ENCODE data around the gene PCSK7.

Gene PCSK7

DNA sequence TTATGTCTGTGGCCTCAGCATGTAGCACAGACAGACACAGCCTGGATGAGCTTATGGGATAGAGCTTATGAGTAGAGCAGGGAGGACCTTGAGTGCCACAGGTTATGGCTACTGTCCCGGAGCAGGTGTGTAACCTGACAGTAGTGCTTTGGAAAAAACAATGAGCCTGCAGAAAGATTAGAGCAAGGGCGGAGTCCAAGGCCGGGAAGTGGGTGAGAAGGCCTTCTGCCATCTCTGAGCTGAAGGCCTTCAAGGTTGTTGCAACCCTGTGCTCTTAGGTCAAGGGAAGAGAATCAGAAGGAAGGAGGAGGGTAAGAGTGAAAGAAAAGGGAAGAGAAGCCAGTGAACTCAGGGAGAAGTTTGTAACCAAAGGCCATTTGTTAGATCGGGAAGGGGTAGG lies 36.6 kb downstream of the PCSK7 start:
- no peak for ATAC-seq
- TF ChIP-seq TCF4 (CRISPR knock-in tag; IDR thresholded peaks at IDR 0.05; ENCODE audit: borderline replicate concordance) (no peak), ESRRG (CRISPR knock-in tag; IDR thresholded peaks at IDR 0.05) (no peak), ISL1 (CRISPR knock-in tag; IDR thresholded peaks at IDR 0.05) (no peak), GLIS3 (CRISPR knock-in tag; IDR thresholded peaks at IDR 0.05) (no peak), ZFP30 (CRISPR knock-in tag; IDR thresholded peaks at IDR 0.05) (no peak), PPARA (CRISPR knock-in tag; IDR thresholded peaks at IDR 0.05; ENCODE audit: borderline replicate concordance) (no peak), ZNF70 (CRISPR knock-in tag; IDR thresholded peaks at IDR 0.05) (no peak), ZNF565 (CRISPR knock-in tag; conservative IDR thresholded peaks at IDR 0.05; ENCODE audit: low read depth) (no peak), ZC3H10 (CRISPR knock-in tag; IDR thresholded peaks at IDR 0.05) (no peak), BACH2 (CRISPR knock-in tag; IDR thresholded peaks at IDR 0.05; ENCODE audit: borderline replicate concordance) (no peak), TSHZ2 (CRISPR knock-in tag; IDR thresholded peaks at IDR 0.05) (no peak), ZNF8 (CRISPR knock-in tag; IDR thresholded peaks at IDR 0.05) (no peak), ZFP3 (CRISPR knock-in tag; IDR thresholded peaks at IDR 0.05) (no peak)
- TF ChIP-seq, protein P1, sequence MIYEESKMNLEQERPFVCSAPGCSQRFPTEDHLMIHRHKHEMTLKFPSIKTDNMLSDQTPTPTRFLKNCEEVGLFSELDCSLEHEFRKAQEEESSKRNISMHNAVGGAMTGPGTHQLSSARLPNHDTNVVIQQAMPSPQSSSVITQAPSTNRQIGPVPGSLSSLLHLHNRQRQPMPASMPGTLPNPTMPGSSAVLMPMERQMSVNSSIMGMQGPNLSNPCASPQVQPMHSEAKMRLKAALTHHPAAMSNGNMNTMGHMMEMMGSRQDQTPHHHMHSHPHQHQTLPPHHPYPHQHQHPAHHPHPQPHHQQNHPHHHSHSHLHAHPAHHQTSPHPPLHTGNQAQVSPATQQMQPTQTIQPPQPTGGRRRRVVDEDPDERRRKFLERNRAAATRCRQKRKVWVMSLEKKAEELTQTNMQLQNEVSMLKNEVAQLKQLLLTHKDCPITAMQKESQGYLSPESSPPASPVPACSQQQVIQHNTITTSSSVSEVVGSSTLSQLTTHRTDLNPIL (CRISPR knock-in tag; IDR thresholded peaks at IDR 0.05; ENCODE audit: low read depth), result no peak

DNA sequence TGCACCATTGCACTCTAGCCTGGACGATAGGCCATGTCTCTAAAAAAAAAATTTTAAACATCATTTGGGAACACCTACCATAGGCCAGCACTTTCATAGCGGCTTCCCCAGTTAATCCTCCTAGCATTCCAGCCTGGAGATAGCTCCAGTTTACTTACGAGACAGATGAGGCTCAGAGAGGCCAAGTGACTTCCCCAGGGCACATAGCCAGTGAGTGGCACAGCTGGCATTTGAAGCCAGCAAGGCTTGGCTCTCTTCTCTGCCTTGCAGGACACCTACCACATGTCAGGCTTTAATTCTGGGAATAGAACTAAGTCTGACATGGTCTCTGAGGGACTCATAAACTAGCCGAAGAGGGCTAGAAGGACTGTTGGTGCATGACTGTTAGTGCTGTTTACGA lies 37.6 kb downstream of the PCSK7 start:
- TF ChIP-seq ZC3H10 (CRISPR knock-in tag; IDR thresholded peaks at IDR 0.05) (no peak), ESRRG (CRISPR knock-in tag; IDR thresholded peaks at IDR 0.05) (no peak), POU6F1 (CRISPR knock-in tag; IDR thresholded peaks at IDR 0.05; ENCODE audit: borderline replicate concordance, low read depth) (no peak), TCF4 (CRISPR knock-in tag; IDR thresholded peaks at IDR 0.05; ENCODE audit: borderline replicate concordance) (no peak), TSHZ2 (CRISPR knock-in tag; IDR thresholded peaks at IDR 0.05) (no peak), OSR1 (CRISPR knock-in tag; IDR thresholded peaks at IDR 0.05) (no peak), BACH2 (CRISPR knock-in tag; IDR thresholded peaks at IDR 0.05; ENCODE audit: borderline replicate concordance) (no peak), ZFP3 (CRISPR knock-in tag; IDR thresholded peaks at IDR 0.05) (no peak), PPARA (CRISPR knock-in tag; IDR thresholded peaks at IDR 0.05; ENCODE audit: borderline replicate concordance) (no peak), ZFP30 (CRISPR knock-in tag; IDR thresholded peaks at IDR 0.05) (no peak), ZNF565 (CRISPR knock-in tag; conservative IDR thresholded peaks at IDR 0.05; ENCODE audit: low read depth) (no peak), ARNTL (CRISPR knock-in tag; IDR thresholded peaks at IDR 0.05; ENCODE audit: borderline replicate concordance, low read depth) (no peak), RARB (CRISPR knock-in tag; IDR thresholded peaks at IDR 0.05) (no peak)
- no peak for ATAC-seq

GRCh38 chr11:117193130-117194020 lies 38.5 kb downstream of the PCSK7 start:
- no peak for ATAC-seq
- TF ChIP-seq BACH2 (CRISPR knock-in tag; IDR thresholded peaks at IDR 0.05; ENCODE audit: borderline replicate concordance) (no peak), OSR1 (CRISPR knock-in tag; IDR thresholded peaks at IDR 0.05) (no peak), ZC3H10 (CRISPR knock-in tag; IDR thresholded peaks at IDR 0.05) (no peak), GLIS3 (CRISPR knock-in tag; IDR thresholded peaks at IDR 0.05) (no peak), SNAI2 (CRISPR knock-in tag; IDR thresholded peaks at IDR 0.05) (no peak)
- TF ChIP-seq, protein P1 (CRISPR knock-in tag; IDR thresholded peaks at IDR 0.05; ENCODE audit: low read depth), result no peak

Measured in SK-N-SH treated with all-trans-retinoic acid at 6 μM for 48 hours (cell line).